ENCODE results near the gene MAGI1.

DNA sequence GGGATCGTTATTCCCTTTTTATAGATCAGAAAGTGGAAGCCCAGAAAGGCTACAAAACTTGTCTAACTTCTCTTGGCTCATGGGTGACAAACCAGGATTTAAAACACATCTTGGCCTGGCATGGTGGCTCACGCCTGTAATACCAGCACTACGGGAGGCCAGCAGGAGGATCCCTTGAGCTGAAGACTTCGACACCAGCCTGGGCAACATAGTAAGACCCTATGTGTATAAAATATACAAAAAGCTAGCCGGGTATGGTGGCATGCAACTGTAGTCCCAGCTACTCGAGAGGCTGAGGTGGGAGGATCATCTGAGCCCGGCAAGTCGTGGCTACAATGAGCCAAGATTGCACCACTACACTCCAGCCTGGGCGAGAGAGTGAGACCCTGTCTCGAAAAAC is 479.1 kb downstream of the MAGI1 start:
- TF ChIP-seq, protein P1, sequence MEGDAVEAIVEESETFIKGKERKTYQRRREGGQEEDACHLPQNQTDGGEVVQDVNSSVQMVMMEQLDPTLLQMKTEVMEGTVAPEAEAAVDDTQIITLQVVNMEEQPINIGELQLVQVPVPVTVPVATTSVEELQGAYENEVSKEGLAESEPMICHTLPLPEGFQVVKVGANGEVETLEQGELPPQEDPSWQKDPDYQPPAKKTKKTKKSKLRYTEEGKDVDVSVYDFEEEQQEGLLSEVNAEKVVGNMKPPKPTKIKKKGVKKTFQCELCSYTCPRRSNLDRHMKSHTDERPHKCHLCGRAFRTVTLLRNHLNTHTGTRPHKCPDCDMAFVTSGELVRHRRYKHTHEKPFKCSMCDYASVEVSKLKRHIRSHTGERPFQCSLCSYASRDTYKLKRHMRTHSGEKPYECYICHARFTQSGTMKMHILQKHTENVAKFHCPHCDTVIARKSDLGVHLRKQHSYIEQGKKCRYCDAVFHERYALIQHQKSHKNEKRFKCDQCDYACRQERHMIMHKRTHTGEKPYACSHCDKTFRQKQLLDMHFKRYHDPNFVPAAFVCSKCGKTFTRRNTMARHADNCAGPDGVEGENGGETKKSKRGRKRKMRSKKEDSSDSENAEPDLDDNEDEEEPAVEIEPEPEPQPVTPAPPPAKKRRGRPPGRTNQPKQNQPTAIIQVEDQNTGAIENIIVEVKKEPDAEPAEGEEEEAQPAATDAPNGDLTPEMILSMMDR (IDR thresholded peaks at IDR 0.05) = no peak
- TF ChIP-seq, protein P2, sequence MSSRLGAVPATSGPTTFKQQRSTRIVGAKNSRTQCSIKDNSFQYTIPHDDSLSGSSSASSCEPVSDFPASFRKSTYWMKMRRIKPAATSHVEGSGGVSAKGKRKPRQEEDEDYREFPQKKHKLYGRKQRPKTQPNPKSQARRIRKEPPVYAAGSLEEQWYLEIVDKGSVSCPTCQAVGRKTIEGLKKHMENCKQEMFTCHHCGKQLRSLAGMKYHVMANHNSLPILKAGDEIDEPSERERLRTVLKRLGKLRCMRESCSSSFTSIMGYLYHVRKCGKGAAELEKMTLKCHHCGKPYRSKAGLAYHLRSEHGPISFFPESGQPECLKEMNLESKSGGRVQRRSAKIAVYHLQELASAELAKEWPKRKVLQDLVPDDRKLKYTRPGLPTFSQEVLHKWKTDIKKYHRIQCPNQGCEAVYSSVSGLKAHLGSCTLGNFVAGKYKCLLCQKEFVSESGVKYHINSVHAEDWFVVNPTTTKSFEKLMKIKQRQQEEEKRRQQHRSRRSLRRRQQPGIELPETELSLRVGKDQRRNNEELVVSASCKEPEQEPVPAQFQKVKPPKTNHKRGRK (CRISPR knock-in tag; IDR thresholded peaks at IDR 0.05; ENCODE audit: borderline replicate concordance) = no peak
- TF ChIP-seq NR3C1 (CRISPR knock-in tag; conservative IDR thresholded peaks at IDR 0.05; ENCODE audit: low read depth) (no peak), RELA (CRISPR knock-in tag; IDR thresholded peaks at IDR 0.05; ENCODE audit: borderline replicate concordance) (no peak), NR1H2 (CRISPR knock-in tag; IDR thresholded peaks at IDR 0.05) (no peak), TP53 (CRISPR knock-in tag; IDR thresholded peaks at IDR 0.05) (no peak), NFYB (CRISPR knock-in tag; conservative IDR thresholded peaks at IDR 0.05; ENCODE audit: low read depth) (no peak), CREM (CRISPR knock-in tag; IDR thresholded peaks at IDR 0.05) (no peak)
- TF ChIP-seq, protein P3, sequence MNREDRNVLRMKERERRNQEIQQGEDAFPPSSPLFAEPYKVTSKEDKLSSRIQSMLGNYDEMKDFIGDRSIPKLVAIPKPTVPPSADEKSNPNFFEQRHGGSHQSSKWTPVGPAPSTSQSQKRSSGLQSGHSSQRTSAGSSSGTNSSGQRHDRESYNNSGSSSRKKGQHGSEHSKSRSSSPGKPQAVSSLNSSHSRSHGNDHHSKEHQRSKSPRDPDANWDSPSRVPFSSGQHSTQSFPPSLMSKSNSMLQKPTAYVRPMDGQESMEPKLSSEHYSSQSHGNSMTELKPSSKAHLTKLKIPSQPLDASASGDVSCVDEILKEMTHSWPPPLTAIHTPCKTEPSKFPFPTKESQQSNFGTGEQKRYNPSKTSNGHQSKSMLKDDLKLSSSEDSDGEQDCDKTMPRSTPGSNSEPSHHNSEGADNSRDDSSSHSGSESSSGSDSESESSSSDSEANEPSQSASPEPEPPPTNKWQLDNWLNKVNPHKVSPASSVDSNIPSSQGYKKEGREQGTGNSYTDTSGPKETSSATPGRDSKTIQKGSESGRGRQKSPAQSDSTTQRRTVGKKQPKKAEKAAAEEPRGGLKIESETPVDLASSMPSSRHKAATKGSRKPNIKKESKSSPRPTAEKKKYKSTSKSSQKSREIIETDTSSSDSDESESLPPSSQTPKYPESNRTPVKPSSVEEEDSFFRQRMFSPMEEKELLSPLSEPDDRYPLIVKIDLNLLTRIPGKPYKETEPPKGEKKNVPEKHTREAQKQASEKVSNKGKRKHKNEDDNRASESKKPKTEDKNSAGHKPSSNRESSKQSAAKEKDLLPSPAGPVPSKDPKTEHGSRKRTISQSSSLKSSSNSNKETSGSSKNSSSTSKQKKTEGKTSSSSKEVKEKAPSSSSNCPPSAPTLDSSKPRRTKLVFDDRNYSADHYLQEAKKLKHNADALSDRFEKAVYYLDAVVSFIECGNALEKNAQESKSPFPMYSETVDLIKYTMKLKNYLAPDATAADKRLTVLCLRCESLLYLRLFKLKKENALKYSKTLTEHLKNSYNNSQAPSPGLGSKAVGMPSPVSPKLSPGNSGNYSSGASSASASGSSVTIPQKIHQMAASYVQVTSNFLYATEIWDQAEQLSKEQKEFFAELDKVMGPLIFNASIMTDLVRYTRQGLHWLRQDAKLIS (CRISPR knock-in tag; IDR thresholded peaks at IDR 0.05; ENCODE audit: borderline replicate concordance) = no peak
- TF ChIP-seq, protein P4, sequence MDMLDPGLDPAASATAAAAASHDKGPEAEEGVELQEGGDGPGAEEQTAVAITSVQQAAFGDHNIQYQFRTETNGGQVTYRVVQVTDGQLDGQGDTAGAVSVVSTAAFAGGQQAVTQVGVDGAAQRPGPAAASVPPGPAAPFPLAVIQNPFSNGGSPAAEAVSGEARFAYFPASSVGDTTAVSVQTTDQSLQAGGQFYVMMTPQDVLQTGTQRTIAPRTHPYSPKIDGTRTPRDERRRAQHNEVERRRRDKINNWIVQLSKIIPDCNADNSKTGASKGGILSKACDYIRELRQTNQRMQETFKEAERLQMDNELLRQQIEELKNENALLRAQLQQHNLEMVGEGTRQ (CRISPR knock-in tag; IDR thresholded peaks at IDR 0.05) = no peak
- TF ChIP-seq, protein P5, sequence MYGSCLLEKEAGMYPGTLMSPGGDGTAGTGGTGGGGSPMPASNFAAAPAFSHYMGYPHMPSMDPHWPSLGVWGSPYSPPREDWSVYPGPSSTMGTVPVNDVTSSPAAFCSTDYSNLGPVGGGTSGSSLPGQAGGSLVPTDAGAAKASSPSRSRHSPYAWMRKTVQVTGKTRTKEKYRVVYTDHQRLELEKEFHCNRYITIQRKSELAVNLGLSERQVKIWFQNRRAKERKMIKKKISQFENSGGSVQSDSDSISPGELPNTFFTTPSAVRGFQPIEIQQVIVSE (CRISPR knock-in tag; IDR thresholded peaks at IDR 0.05; ENCODE audit: borderline replicate concordance) = no peak

Measured in WTC11 (cell line).